Ovary (tissue), 9 donors: ENCODE results near the gene IPO9. TPM values are rescaled to one million over a fixed set of nuclear protein-coding genes. Genes with fewer than 3 reads are reported as not detected.

Experiments
- DNase-seq, 5 donors: peaks; one replicate each; pipeline ENCODE4 v3.0.0-alpha.2; 2019 to 2020
- H3K27ac ChIP-seq, 2 donors: fragments of 200-600 bp; one replicate each; pipeline versions ENCODE4 v1.5.1 to v1.8.0; 2019 to 2022
- H3K27me3 ChIP-seq: fragments of 200-600 bp; one replicate; pipeline ENCODE4 v1.8.0; 2022
- H3K36me3 ChIP-seq: fragments of 200-600 bp; sonication (generic); one replicate; pipeline ENCODE4 v1.5.1; 2019
- H3K4me1 ChIP-seq: one replicate; pipeline ENCODE4 v1.8.1; 2013; ENCODE audit warnings: mild to moderate bottlenecking, moderate library complexity; ENCODE audit not compliant: insufficient read depth
- H3K4me3 ChIP-seq: fragments of 200-600 bp; sonication (generic); one replicate; pipeline ENCODE4 v1.5.1; 2017
- H3K9me3 ChIP-seq, 2 donors: fragments of 200-600 bp in 1 of 2; sonication (generic) in 1 of 2; one replicate each; pipeline versions ENCODE4 v1.5.1 to v1.8.1; 2013 to 2019; ENCODE audit warnings: mild to moderate bottlenecking in 1 of 2, moderate library complexity in 1 of 2
- CTCF ChIP-seq, 3 donors: fragments of 450-650 bp in 2 of 3; fragments of 200-600 bp in 1 of 3; IDR thresholded peaks; one replicate each; pipeline versions ENCODE4 v1.5.1 to v1.8.0; 2016 to 2022; ENCODE audit warnings: antibody characterized with exemption in 3 of 3, mild to moderate bottlenecking in 1 of 3
- EP300 ChIP-seq: sonication (generic); formaldehyde crosslinking; IDR thresholded peaks from one replicate; pipeline ENCODE4 v1.6.1; 2017; ENCODE audit warnings: antibody characterized with exemption
- POLR2A ChIP-seq: fragments of 450-650 bp; IDR thresholded peaks from one replicate; pipeline ENCODE4 v1.6.1; 2017; ENCODE audit warnings: antibody characterized with exemption, mild to moderate bottlenecking, moderate library complexity
- WGBS, 3 donors: extraction: QIAGEN DNeasy Blood & Tissue Kit in 1 of 3; methylation state at CpG; one replicate each; pipeline versions ENCODE4 v1.1.5 to v1.1.7; 2013 to 2017; 5-methylcytosine and 5-hydroxymethylcytosine counted together
- intact Hi-C, 4 donors: fragments of 100-400 bp; cut with DNase I; formaldehyde crosslinking; loops; one replicate each; pipeline versions ENCODE4 v1.11.0 to v1.15.1; 2022 to 2023
- polyA plus RNA-seq, 2 donors: library from polyadenylated mRNA; stranded (reverse); fragments of 200-250 nt in 1 of 2; fragments of 350-450 nt in 1 of 2; fragmentation: Illumina TruSeq in 1 of 2; extraction: RNeasy Lipid Tissue Mini Kit (QIAGEN cat#74804) in 1 of 2; gene quantifications; one replicate each; pipeline ENCODE4 v1.2.3, GENCODE V29; 2013 to 2014
- total RNA-seq, 7 donors: library from RNA; depleted of rRNA in 2 of 7; stranded (reverse); fragments of >200 nt in 2 of 7; fragmentation: NEBNext Ultra II Directional in 3 of 7; extraction: Animal tissue kit (Norgen Biotek cat#: 25700) in 3 of 7; gene quantifications; one replicate each; pipeline versions ENCODE4 v1.1.0 to v1.2.4, GENCODE V29; 2016 to 2023
- donor health status: DM: no; HTN: no; CAD: no; lungs with moderate emphysema.
- donor health status: DM: no; HTN: no; CAD: no.
- donor health status: Bipolar disorder and iron deficiency.
- donor health status: DM: yes; HTN: yes; CAD: no.
- donor health status: DM: no; HTN: no; CAD: no.
- donor health status: DM: yes; HTN: yes; CAD: no.

The IPO9 gene
- total and polyA plus RNA-seq, 9 donors = 12.9 to 43.8 (median 39.4) TPM

- no peaks in the 10 kb centered on the region for H3K27me3 ChIP-seq
- no peaks in the 10 kb centered on the region for H3K4me1 ChIP-seq
- TF ChIP-seq POLR2A (no peak), EP300 (no peak), CTCF (IDR thresholded peaks at IDR 0.05) (no peak)
- no peak for DNase-seq
- no peak overlapping the region for H3K4me3 ChIP-seq
- intact Hi-C loops = no loop called here
- H3K9me3 ChIP-seq = no peaks in the 10 kb centered on the region
- 90 to 94% (median 91%) methylated on average over 7 of the region's 7 CpGs for WGBS, 3 donors
- no peak overlapping the region for H3K27ac ChIP-seq
- no peaks in the 10 kb centered on the region for H3K36me3 ChIP-seq
Observed at GRCh38 chr1:201816309-201816854, 12.6 kb upstream of the IPO9 start.

GRCh38 chr1:201818971-201819750 lies 9.8 kb upstream of the IPO9 start:
- Histone ChIP-seq H3K27me3 (no peaks in the 10 kb centered on the region), H3K4me1 (no peaks in the 10 kb centered on the region), H3K4me3 (no peak overlapping the region), H3K27ac (no peak overlapping the region), H3K9me3 (no peaks in the 10 kb centered on the region), H3K36me3 (no peaks in the 10 kb centered on the region)
- DNase-seq = no peak
- TF ChIP-seq CTCF (IDR thresholded peaks at IDR 0.05) = no peak
- TF ChIP-seq POLR2A = no peak
- TF ChIP-seq EP300 = no peak
- intact Hi-C loops = no loop called here
- WGBS, 3 donors = 72 to 76% (median 73%) methylated on average over 5 of the region's 5 CpGs

- Histone ChIP-seq H3K9me3 (no peaks in the 10 kb centered on the region), H3K27me3 (no peaks in the 10 kb centered on the region), H3K4me3 (no peak overlapping the region), H3K4me1 (no peaks in the 10 kb centered on the region), H3K27ac (no peak overlapping the region), H3K36me3 (no peaks in the 10 kb centered on the region)
- WGBS, 3 donors = 71 to 83% (median 83%) methylated on average over 2 of the region's 2 CpGs
- no peak for TF ChIP-seq POLR2A
- no peak for TF ChIP-seq EP300
- no peak for TF ChIP-seq CTCF (IDR thresholded peaks at IDR 0.05)
- intact Hi-C loops = no loop called here
- DNase-seq = no peak
Observed at GRCh38 chr1:201820413-201820812, 8.5 kb upstream of the IPO9 start.

- H3K27me3 ChIP-seq = no peaks in the 10 kb centered on the region
- no peak overlapping the region for H3K4me3 ChIP-seq
- TF ChIP-seq CTCF (IDR thresholded peaks at IDR 0.05) = no peak
- TF ChIP-seq POLR2A = no peak
- no peak for TF ChIP-seq EP300
- intact Hi-C loops = loop anchor here in 1 of 4 donors (5.0 kb wide), 1 partner anchor 147 kb away; no protein-coding TSS in a partner anchor
- H3K36me3 ChIP-seq = no peaks in the 10 kb centered on the region
- H3K27ac ChIP-seq = no peak overlapping the region
- H3K9me3 ChIP-seq = no peaks in the 10 kb centered on the region
- WGBS, 3 donors = 38 to 50% (median 44%) methylated on average over 3 of the region's 3 CpGs
- DNase-seq = no peak
- H3K4me1 ChIP-seq = no peaks in the 10 kb centered on the region
Observed at GRCh38 chr1:201825245-201825644, 3.7 kb upstream of the IPO9 start.
